Stimulated activated CD8-positive, alpha-beta memory T cell treated with anti-CD3 and anti-CD28 coated beads, Interleukin-7, amount 100 ng/mL, for 1 hour (primary cell): ENCODE results near the gene STRIP2.
"Not testable (repeated sequence)": the region's sequence is repeated elsewhere in the genome, so short reads cannot be mapped to it uniquely, and the experiment has no call there.

ENCODE experiments used
- DNase-seq, 2 donors: peaks; one replicate each; pipeline ENCODE4 v3.0.0-alpha.2; 2020; ENCODE audit warnings: low read depth in 2 of 2

Gene STRIP2

GRCh38 chr7:129421717-129422250, 12.4 kb upstream of the STRIP2 start:
- DNase-seq, result no peak

GRCh38 chr7:129422727-129423126, 11.5 kb upstream of the STRIP2 start:
- no peak for DNase-seq

GRCh38 chr7:129423700-129424410, 10.4 kb upstream of the STRIP2 start:
- DNase-seq, result no peak

- no peak for DNase-seq
Observed at GRCh38 chr7:129426482-129426881, 7.8 kb upstream of the STRIP2 start.

GRCh38 chr7:129427526-129428045, 6.6 kb upstream of the STRIP2 start:
- no peak for DNase-seq

GRCh38 chr7:129431911-129432643, 2.2 kb upstream of the STRIP2 start:
- DNase-seq, result no peak

GRCh38 chr7:129434675-129435318, 565 bp downstream of the STRIP2 start:
- no peak for DNase-seq

GRCh38 chr7:129435414-129435829, 1.2 kb downstream of the STRIP2 start:
- DNase-seq, result no peak

GRCh38 chr7:129436335-129436923, 2.2 kb downstream of the STRIP2 start:
- DNase-seq, result no peak

GRCh38 chr7:129437190-129437589, 3.0 kb downstream of the STRIP2 start:
- no peak for DNase-seq

- no peak for DNase-seq
Observed at GRCh38 chr7:129438281-129438838, 4.1 kb downstream of the STRIP2 start.

GRCh38 chr7:129438839-129439651, 4.8 kb downstream of the STRIP2 start:
- DNase-seq, result no peak

GRCh38 chr7:129439963-129440625, 5.9 kb downstream of the STRIP2 start:
- DNase-seq, result no peak

- DNase-seq, result no peak
Observed at GRCh38 chr7:129443612-129444011, 9.4 kb downstream of the STRIP2 start.

GRCh38 chr7:129444776-129445175, 10.5 kb downstream of the STRIP2 start:
- not testable (repeated sequence) for DNase-seq

- not testable (repeated sequence) for DNase-seq
Observed at GRCh38 chr7:129446925-129447324, 12.7 kb downstream of the STRIP2 start.

GRCh38 chr7:129447445-129447844, 13.2 kb downstream of the STRIP2 start:
- DNase-seq, result not testable (repeated sequence)

- DNase-seq, result not testable (repeated sequence)
Observed at GRCh38 chr7:129448608-129449007, 14.4 kb downstream of the STRIP2 start.

GRCh38 chr7:129450295-129450694, 16.1 kb downstream of the STRIP2 start:
- no peak for DNase-seq

- no peak for DNase-seq
Observed at GRCh38 chr7:129452589-129453231, 18.5 kb downstream of the STRIP2 start.
